Measurements from ENCODE around the gene ATXN7L3.

The ATXN7L3 gene

GRCh38 chr17:44200478-44201155, 933 bp upstream of the ATXN7L3 start:
- no peak for DNase-seq (ENCODE audit: low read depth in 2 of 2)

GRCh38 chr17:44198721-44199552, 747 bp downstream of the ATXN7L3 start:
- no peak for DNase-seq (ENCODE audit: low read depth in 2 of 2)

DNA sequence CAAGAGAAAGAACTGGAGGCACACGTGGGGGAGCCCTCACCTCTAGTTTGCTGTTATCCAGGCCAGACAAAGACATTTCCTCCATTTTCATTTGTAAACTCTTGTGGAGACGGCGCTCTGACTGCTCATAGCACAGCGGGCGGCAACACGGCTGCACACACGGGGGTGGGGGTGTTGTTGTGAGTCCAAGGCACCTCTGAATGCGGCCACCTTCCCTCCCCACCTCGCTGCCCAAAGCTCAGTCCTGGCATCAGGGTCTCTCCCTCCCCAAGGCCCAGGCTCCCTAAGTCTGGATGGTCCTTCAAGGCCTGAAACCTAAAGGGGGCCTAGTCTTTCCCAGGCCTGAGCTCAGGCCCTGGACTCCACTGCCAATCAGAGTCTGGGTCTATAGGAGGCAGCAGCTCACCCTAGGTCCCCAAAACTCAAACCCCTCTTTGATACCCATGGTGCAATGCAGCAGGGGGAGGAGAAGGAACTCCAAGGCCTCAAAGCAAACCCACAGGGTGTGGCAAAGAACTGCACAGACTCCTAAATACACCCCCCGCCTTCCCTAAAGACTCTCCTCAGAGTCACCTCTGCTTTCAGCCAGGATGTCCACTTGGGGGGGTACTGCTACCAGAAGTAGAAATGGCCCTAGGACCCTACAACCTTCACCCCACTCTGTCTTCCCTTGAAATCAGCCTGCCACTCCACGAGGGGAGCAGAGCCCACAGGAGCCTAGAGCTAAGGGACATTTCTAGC, 1.5 kb downstream of the ATXN7L3 start:
- DNase-seq (ENCODE audit: low read depth in 2 of 2) = no peak

- no peak for DNase-seq (ENCODE audit: low read depth in 2 of 2)
These were observed 2.6 kb downstream of the ATXN7L3 start for GRCh38 chr17:44197107-44197506.

- DNase-seq (ENCODE audit: low read depth in 2 of 2) = no peak
These were observed 6.2 kb downstream of the ATXN7L3 start for GRCh38 chr17:44193326-44194084.

GRCh38 chr17:44192750-44193149, 6.9 kb downstream of the ATXN7L3 start:
- no peak for DNase-seq (ENCODE audit: low read depth in 2 of 2)

DNA sequence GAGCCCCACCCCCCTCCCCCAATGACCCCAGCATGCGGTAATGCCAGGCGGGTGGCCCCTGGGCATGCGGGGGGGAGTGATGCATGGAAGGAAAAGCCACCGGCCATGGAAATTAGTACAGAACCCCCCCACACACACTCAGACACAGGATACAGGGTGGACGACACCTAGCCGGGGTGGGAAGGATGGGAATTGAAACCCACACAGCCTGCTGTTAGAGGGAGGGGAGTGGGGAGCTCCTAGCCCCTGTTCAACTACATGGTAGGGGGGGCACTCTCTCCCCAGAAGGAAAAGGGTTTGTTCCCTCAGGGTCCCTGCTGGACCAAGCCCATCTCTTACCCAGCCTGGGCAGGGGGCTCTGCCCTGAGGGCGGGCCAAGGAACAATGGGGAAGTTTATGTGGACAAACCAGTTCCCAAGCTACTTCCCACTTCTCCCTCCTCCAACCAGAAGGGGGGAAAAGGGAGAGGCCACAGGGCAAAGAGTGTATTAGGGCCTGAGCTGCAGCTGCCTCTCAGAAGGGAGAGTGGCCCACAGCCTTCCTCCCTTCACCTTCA, 7.7 kb downstream of the ATXN7L3 start:
- no peak for DNase-seq (ENCODE audit: low read depth in 2 of 2)

DNA sequence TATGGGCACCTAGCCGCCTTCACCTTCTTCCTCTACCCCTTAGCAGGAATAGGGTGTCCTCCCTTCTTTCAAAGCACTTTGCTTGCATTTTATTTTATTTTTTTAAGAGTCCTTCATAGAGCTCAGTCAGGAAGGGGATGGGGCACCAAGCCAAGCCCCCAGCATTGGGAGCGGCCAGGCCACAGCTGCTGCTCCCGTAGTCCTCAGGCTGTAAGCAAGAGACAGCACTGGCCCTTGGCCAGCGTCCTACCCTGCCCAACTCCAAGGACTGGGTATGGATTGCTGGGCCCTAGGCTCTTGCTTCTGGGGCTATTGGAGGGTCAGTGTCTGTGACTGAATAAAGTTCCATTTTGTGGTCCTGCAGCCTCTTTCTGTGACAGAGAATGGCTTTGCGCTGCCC, 8.3 kb downstream of the ATXN7L3 start:
- DNase-seq (ENCODE audit: low read depth in 2 of 2) = no peak

- DNase-seq (ENCODE audit: low read depth in 2 of 2) = no peak
These were observed 9.2 kb downstream of the ATXN7L3 start for GRCh38 chr17:44190481-44190880.

DNA sequence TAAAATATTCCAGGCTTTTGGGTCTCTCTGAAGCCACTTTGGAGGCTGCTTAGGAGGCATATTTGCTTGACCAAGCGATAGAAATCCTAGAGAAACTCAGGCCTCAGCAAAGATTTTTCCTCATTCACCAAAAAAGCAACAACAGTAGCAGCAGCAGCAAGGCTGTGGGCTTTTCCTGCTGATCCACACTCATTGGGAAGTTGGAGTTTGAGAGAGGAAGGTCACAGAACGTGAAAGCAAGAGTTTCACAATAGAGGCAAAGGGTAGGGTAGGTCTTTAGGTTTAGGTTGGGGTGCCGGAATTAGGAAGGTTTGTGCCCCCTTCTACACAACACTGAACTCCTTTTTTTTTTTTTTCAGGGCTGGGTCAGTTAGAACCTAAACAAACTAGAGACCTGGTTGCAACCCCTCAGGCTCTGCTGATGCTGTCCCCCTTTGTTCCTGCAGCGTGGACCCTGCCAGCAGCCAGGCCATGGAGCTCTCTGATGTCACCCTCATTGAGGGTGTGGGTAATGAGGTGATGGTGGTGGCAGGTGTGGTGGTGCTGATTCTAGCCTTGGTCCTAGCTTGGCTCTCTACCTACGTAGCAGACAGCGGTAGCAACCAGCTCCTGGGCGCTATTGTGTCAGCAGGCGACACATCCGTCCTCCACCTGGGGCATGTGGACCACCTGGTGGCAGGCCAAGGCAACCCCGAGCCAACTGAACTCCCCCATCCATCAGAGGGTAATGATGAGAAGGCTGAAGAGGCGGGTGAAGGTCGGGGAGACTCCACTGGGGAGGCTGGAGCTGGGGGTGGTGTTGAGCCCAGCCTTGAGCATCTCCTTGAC, 10.9 kb downstream of the ATXN7L3 start:
- DNase-seq (ENCODE audit: low read depth in 2 of 2) = no peak

- peak in 1 of 2 donors; percentile 48 for DNase-seq (ENCODE audit: low read depth in 2 of 2)
These were observed 12.4 kb downstream of the ATXN7L3 start for GRCh38 chr17:44187131-44187899.

DNA sequence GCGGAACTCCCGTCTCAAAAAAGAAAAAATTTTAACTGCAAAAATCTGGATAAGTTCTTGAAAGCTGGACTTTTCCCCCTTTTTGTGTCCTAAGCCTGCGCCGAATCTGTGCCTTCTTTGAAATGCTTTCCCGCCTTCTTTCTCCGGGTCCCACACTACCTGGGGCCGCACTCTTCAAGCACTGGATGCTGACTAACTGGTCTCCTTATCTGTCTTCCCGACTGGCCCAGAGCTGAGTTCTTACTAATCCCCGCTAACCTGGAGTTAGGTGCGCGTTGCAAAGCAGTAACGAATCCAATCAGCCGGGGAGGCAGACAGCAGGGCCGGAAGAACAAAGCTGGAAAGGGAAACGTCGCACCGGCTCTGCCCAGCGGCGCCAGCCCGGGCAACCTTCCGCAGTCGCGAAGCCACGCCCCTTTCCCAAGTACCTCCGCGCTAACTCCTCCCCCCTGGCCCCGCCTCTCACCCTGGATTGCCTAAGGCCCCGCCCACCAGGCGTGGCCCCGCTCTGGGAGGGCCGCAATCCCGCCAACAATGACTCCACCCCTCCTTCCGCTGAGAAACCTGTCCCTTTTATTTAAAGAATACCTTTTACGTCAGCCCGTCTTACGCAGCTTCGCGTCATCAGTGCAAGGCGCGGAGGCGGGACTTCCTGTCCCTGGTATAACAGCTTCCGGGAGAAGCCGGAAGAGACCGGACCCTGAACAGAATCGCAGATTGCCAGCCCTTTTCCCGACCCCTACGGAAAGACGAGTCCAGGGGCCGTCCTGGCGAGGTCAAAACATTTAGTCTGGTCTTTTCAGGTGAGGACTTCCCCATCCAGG, 13.2 kb downstream of the ATXN7L3 start, which contains the start of gene TMUB2:
Gene TMUB2, plus strand, starts transcription at position 666 of the 824 bp plus-strand sequence. CDS start 737 bp downstream, outside the sequence.
- peak; percentile 97 to 99 for DNase-seq (ENCODE audit: low read depth in 2 of 2)

DNA sequence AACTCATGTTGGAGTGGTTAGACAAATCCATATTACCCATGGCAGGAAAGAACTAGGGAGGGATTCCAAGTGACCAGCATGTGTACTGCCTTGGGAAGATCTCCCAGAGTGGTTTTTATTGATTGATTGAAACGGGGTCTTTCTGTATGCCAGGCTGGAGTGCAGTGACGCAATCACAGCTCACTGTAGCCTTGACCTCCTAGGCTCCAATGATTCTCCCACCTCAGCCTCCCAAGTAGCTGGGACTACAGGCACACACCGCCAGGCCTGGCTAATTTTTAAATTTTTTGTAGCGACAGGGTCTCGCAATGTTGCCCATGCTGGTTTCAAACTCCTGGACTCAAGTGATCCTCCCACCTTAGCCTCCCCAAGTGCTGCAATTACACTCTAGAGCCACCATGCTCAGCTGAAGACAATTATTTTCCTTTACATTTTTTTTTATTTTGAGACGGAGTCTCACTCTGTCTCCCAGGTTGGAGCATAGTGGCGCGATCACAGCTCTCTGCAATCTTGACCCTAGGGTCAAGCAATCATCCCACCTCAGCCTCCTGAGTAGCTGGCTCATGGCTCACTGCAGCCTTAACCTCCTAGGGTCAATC, 15.4 kb downstream of the ATXN7L3 start:
- DNase-seq (ENCODE audit: low read depth in 2 of 2) = no peak

DNA sequence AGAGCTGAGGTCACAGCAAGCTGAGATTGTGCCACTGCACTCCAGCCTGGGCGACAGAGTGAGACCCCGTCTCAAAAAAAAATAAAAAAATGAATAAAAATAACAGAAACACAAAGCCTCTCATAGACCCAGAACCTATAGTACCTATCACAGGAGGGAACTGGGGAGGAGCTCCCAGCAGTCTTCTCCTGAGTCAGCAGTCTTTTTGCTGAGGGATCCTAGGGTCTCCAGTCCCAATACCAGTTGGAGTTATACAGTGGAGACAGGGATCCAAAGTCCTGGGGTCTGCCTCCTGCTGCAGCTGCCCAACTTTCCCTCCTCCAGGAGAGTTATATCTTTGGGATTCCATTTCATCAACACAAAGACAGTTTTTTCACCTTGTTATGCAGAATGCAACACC, 16.7 kb downstream of the ATXN7L3 start:
- DNase-seq (ENCODE audit: low read depth in 2 of 2) = no peak

GRCh38 chr17:44178133-44178532, 21.6 kb downstream of the ATXN7L3 start:
- DNase-seq (ENCODE audit: low read depth in 2 of 2) = no peak

GRCh38 chr17:44177640-44178039, 22.0 kb downstream of the ATXN7L3 start:
- DNase-seq (ENCODE audit: low read depth in 2 of 2) = no peak

DNA sequence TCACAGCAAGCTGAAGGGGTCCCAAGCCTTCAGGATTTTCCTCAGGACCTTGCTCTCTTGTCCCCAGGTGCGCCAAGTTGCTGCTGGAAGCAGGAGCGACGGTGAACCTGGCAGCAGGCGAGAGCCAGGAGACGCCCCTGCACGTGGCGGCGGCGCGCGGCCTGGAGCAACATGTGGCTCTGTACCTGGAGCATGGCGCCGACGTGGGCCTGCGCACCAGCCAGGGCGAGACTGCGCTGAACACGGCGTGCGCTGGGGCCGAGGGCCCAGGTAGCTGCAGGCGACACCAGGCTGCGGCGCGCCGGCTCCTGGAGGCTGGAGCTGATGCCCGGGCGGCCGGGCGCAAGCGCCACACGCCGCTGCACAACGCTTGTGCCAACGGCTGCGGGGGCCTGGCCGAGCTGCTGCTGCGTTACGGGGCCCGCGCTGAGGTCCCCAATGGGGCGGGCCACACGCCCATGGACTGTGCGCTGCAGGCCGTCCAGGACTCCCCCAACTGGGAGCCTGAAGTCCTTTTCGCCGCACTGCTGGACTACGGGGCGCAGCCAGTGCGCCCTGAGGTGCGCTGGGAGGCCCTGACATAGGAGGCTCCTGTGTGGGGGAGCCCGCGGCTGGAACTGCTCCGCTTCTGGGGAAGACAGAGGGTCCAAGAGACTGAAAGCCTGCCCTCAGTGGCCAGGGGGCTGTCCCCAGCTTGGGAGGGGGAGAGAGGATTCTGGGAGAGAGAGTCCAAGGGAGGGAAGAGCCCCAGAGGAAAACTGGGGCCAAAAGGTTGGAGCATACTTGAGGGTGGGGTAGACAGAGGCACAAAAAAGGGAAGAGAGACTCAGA, 22.8 kb downstream of the ATXN7L3 start:
- DNase-seq (ENCODE audit: low read depth in 2 of 2) = no peak
